Measurements from ENCODE around the gene NELFCD.
A peak's percentile ranks its signal among the peaks of the same experiment; 100 is the strongest.
"Not testable (repeated sequence)": the region's sequence is repeated elsewhere in the genome, so short reads cannot be mapped to it uniquely, and the experiment has no call there.

The NELFCD gene

GRCh38 chr20:59031564-59032022, 50.5 kb downstream of the NELFCD start:
- peaks cover 74% of the 10 kb centered on the region for H3K4me1 Mint-ChIP-seq (ENCODE audit: low read depth)
- H3K27me3 Mint-ChIP-seq = no peaks in the 10 kb centered on the region
- peaks cover 84% of the 10 kb centered on the region for H3K36me3 Mint-ChIP-seq (ENCODE audit: low read depth)
- H3K4me3 Mint-ChIP-seq = peak overlapping the region; percentile 89
- H3K9me3 Mint-ChIP-seq = no peaks in the 10 kb centered on the region
- H3K27ac Mint-ChIP-seq = peak overlapping the region; percentile 78

- Mint-ChIP-seq H3K4me3 (peak within 1 kb of the TSS; percentile 89), H3K4me1 (ENCODE audit: low read depth) (peaks cover 74% of the 10 kb centered on the region), H3K9me3 (no peaks in the 10 kb centered on the region), H3K36me3 (ENCODE audit: low read depth) (peaks cover 84% of the 10 kb centered on the region), H3K27me3 (no peaks in the 10 kb centered on the region), H3K27ac (peak within 1 kb of the TSS; percentile 95)
These were observed 51.1 kb downstream of the NELFCD start, which contains the start of gene ATP5F1E for GRCh38 chr20:59032023-59032712. Gene ATP5F1E (minus strand): TSS chr20:59032335. CDS start chr20:59032251, 84 bp downstream.

- Mint-ChIP-seq H3K9me3 (no peaks in the 10 kb centered on the region), H3K4me1 (ENCODE audit: low read depth) (peaks cover 74% of the 10 kb centered on the region), H3K4me3 (peak overlapping the region; percentile 87), H3K27me3 (no peaks in the 10 kb centered on the region), H3K36me3 (ENCODE audit: low read depth) (peaks cover 84% of the 10 kb centered on the region), H3K27ac (peak overlapping the region; percentile 95)
These were observed 51.6 kb downstream of the NELFCD start for GRCh38 chr20:59032713-59033059.

- peaks cover 74% of the 10 kb centered on the region for H3K4me1 Mint-ChIP-seq (ENCODE audit: low read depth)
- peak overlapping the region; percentile 87 for H3K4me3 Mint-ChIP-seq
- H3K36me3 Mint-ChIP-seq (ENCODE audit: low read depth) = peaks cover 84% of the 10 kb centered on the region
- peak overlapping the region; percentile 95 for H3K27ac Mint-ChIP-seq
- no peaks in the 10 kb centered on the region for H3K27me3 Mint-ChIP-seq
- H3K9me3 Mint-ChIP-seq = no peaks in the 10 kb centered on the region
These were observed 52.0 kb downstream of the NELFCD start for GRCh38 chr20:59033093-59033492.

GRCh38 chr20:59033616-59034165, 52.6 kb downstream of the NELFCD start:
- Mint-ChIP-seq H3K36me3 (ENCODE audit: low read depth) (peaks cover 86% of the 10 kb centered on the region), H3K27ac (no peak overlapping the region), H3K9me3 (no peaks in the 10 kb centered on the region), H3K4me3 (no peak overlapping the region), H3K4me1 (ENCODE audit: low read depth) (peaks cover 73% of the 10 kb centered on the region), H3K27me3 (no peaks in the 10 kb centered on the region)

GRCh38 chr20:59035381-59035780, 54.3 kb downstream of the NELFCD start:
- Mint-ChIP-seq H3K27me3 (no peaks in the 10 kb centered on the region), H3K4me3 (no peak overlapping the region), H3K4me1 (ENCODE audit: low read depth) (peaks cover 73% of the 10 kb centered on the region), H3K9me3 (no peaks in the 10 kb centered on the region), H3K36me3 (ENCODE audit: low read depth) (peaks cover 85% of the 10 kb centered on the region), H3K27ac (peak overlapping the region; percentile 9)

GRCh38 chr20:59037386-59037785, 56.3 kb downstream of the NELFCD start:
- Mint-ChIP-seq H3K9me3 (no peaks in the 10 kb centered on the region), H3K4me3 (no peak overlapping the region), H3K27ac (no peak overlapping the region), H3K36me3 (ENCODE audit: low read depth) (peaks cover 84% of the 10 kb centered on the region), H3K27me3 (no peaks in the 10 kb centered on the region), H3K4me1 (ENCODE audit: low read depth) (peaks cover 76% of the 10 kb centered on the region)

- H3K27me3 Mint-ChIP-seq = no peaks in the 10 kb centered on the region
- H3K27ac Mint-ChIP-seq = peak overlapping the region; percentile 83
- H3K36me3 Mint-ChIP-seq (ENCODE audit: low read depth) = peaks cover 71% of the 10 kb centered on the region
- peak overlapping the region; percentile 95 for H3K4me3 Mint-ChIP-seq
- no peaks in the 10 kb centered on the region for H3K9me3 Mint-ChIP-seq
- H3K4me1 Mint-ChIP-seq (ENCODE audit: low read depth) = peaks cover 74% of the 10 kb centered on the region
These were observed 58.2 kb downstream of the NELFCD start for GRCh38 chr20:59039233-59039632.

GRCh38 chr20:59040667-59041066, 59.6 kb downstream of the NELFCD start:
- Mint-ChIP-seq H3K36me3 (ENCODE audit: low read depth) (peaks cover 57% of the 10 kb centered on the region), H3K4me1 (ENCODE audit: low read depth) (peaks cover 77% of the 10 kb centered on the region), H3K27ac (peak overlapping the region; percentile 85)

GRCh38 chr20:59041487-59041886, 60.4 kb downstream of the NELFCD start:
- Mint-ChIP-seq H3K36me3 (ENCODE audit: low read depth) (peaks cover 48% of the 10 kb centered on the region), H3K4me3 (peak overlapping the region; percentile 95), H3K4me1 (ENCODE audit: low read depth) (peaks cover 74% of the 10 kb centered on the region), H3K27ac (peak overlapping the region; percentile 85)
- H3K9me3 Mint-ChIP-seq, H3K27me3 Mint-ChIP-seq: not testable (repeated sequence)

More at GRCh38 chr20:59040667-59041066, 59.6 kb downstream of the NELFCD start:
- H3K27me3 Mint-ChIP-seq = no peaks in the 10 kb centered on the region
- no peaks in the 10 kb centered on the region for H3K9me3 Mint-ChIP-seq
- H3K4me3 Mint-ChIP-seq = peak overlapping the region; percentile 95

- H3K4me1 Mint-ChIP-seq (ENCODE audit: low read depth) = peaks cover 72% of the 10 kb centered on the region
- peak within 1 kb of the TSS; percentile 94 for H3K27ac Mint-ChIP-seq
- peaks cover 40% of the 10 kb centered on the region for H3K36me3 Mint-ChIP-seq (ENCODE audit: low read depth)
- H3K27me3 Mint-ChIP-seq = no peaks in the 10 kb centered on the region
- H3K4me3 Mint-ChIP-seq = peak within 1 kb of the TSS; percentile 95
- H3K9me3 Mint-ChIP-seq = no peaks in the 10 kb centered on the region
These were observed 61.2 kb downstream of the NELFCD start, which contains the start of gene PRELID3B for GRCh38 chr20:59042151-59042795. Gene PRELID3B (minus strand): TSS chr20:59042786. CDS start chr20:59042730, 56 bp downstream.

- H3K4me3 Mint-ChIP-seq = peak overlapping the region; percentile 95
- H3K4me1 Mint-ChIP-seq (ENCODE audit: low read depth) = peaks cover 71% of the 10 kb centered on the region
- H3K9me3 Mint-ChIP-seq = no peaks in the 10 kb centered on the region
- H3K36me3 Mint-ChIP-seq (ENCODE audit: low read depth) = peaks cover 33% of the 10 kb centered on the region
- no peaks in the 10 kb centered on the region for H3K27me3 Mint-ChIP-seq
- H3K27ac Mint-ChIP-seq = peak overlapping the region; percentile 94
These were observed 62.0 kb downstream of the NELFCD start for GRCh38 chr20:59042796-59043631.

- Mint-ChIP-seq H3K4me3 (peak overlapping the region; percentile 75), H3K4me1 (ENCODE audit: low read depth) (peaks cover 72% of the 10 kb centered on the region), H3K36me3 (ENCODE audit: low read depth) (peaks cover 26% of the 10 kb centered on the region)
These were observed 62.6 kb downstream of the NELFCD start for GRCh38 chr20:59043698-59044097.

GRCh38 chr20:59044295-59044694, 63.2 kb downstream of the NELFCD start:
- peaks cover 21% of the 10 kb centered on the region for H3K36me3 Mint-ChIP-seq (ENCODE audit: low read depth)
- H3K27me3 Mint-ChIP-seq = peaks cover 1% of the 10 kb centered on the region
- H3K4me3 Mint-ChIP-seq = no peak overlapping the region
- peaks cover 67% of the 10 kb centered on the region for H3K4me1 Mint-ChIP-seq (ENCODE audit: low read depth)
- peak overlapping the region; percentile 69 for H3K27ac Mint-ChIP-seq
- H3K9me3 Mint-ChIP-seq = no peaks in the 10 kb centered on the region

More at GRCh38 chr20:59043698-59044097, 62.6 kb downstream of the NELFCD start:
- peak overlapping the region; percentile 69 for H3K27ac Mint-ChIP-seq
- no peaks in the 10 kb centered on the region for H3K9me3 Mint-ChIP-seq
- H3K27me3 Mint-ChIP-seq = no peaks in the 10 kb centered on the region

Measured in stimulated activated naive CD8-positive, alpha-beta T cell treated with anti-CD3 and anti-CD28 coated beads, Interleukin-15, Interleukin-2, amounts not matched to agents 100 ng/mL and 50 ng/mL, for 24 hours (primary cell).